ENCODE data around the gene SS18L1. TPM values are rescaled to one million over a fixed set of nuclear protein-coding genes. Genes with fewer than 3 reads are reported as not detected.

SS18L1 gene
- total and polyA plus RNA-seq, 2 experiments from 2014 or later = 6.5 to 32.6 TPM

DNA sequence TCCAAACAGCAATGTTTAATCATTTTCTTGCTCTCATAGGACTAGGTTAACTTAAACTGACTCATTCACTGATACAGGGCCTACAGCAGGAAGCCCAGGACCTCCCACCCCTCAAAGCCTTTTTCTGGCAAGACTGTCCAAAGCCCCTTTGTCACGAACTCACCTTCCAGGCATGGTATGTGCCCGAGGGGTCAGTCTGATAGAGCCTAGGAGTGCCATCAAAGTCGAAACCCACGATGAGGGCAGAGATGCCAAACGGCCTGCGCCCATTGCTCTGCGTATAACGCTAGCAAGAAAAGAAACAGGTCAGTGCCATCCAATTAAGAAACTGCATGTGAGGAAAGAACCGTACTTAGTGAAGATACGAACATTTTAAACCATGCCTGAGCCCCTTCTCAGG, 4.7 kb upstream of the SS18L1 start:
- H3K4me1 Mint-ChIP-seq = peaks cover 13% of the 10 kb centered on the region; the same call in 2 of the 3 replicates
- no peaks in the 10 kb centered on the region for H3K9me3 Mint-ChIP-seq
- no peaks in the 10 kb centered on the region; the same call in 1 of the 2 replicates for H3K4me1 ChIP-seq (ENCODE audit: insufficient read depth)
- DNase-seq (ENCODE audit: low spot score) = no peak
- peaks cover 42% of the 10 kb centered on the region for H3K79me2 ChIP-seq (replicated peaks; ENCODE audit: insufficient read depth)
- TF ChIP-seq, protein P1, sequence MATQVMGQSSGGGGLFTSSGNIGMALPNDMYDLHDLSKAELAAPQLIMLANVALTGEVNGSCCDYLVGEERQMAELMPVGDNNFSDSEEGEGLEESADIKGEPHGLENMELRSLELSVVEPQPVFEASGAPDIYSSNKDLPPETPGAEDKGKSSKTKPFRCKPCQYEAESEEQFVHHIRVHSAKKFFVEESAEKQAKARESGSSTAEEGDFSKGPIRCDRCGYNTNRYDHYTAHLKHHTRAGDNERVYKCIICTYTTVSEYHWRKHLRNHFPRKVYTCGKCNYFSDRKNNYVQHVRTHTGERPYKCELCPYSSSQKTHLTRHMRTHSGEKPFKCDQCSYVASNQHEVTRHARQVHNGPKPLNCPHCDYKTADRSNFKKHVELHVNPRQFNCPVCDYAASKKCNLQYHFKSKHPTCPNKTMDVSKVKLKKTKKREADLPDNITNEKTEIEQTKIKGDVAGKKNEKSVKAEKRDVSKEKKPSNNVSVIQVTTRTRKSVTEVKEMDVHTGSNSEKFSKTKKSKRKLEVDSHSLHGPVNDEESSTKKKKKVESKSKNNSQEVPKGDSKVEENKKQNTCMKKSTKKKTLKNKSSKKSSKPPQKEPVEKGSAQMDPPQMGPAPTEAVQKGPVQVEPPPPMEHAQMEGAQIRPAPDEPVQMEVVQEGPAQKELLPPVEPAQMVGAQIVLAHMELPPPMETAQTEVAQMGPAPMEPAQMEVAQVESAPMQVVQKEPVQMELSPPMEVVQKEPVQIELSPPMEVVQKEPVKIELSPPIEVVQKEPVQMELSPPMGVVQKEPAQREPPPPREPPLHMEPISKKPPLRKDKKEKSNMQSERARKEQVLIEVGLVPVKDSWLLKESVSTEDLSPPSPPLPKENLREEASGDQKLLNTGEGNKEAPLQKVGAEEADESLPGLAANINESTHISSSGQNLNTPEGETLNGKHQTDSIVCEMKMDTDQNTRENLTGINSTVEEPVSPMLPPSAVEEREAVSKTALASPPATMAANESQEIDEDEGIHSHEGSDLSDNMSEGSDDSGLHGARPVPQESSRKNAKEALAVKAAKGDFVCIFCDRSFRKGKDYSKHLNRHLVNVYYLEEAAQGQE (IDR thresholded peaks at IDR 0.05; ENCODE audit: unreplicated experiment) = no peak
- TF ChIP-seq JUNB (IDR thresholded peaks at IDR 0.05; ENCODE audit: unreplicated experiment) = no peak
- TF ChIP-seq NANOG (IDR thresholded peaks at IDR 0.05; ENCODE audit: borderline replicate concordance) = no peak
- no peak for TF ChIP-seq POLR2AphosphoS5 (IDR thresholded peaks at IDR 0.05; ENCODE audit: low read depth)
- TF ChIP-seq ZNF331 (CRISPR knock-in tag; IDR thresholded peaks at IDR 0.05; ENCODE audit: low read depth) = no peak
- TF ChIP-seq STAT1 (IDR thresholded peaks at IDR 0.05; ENCODE audit: unreplicated experiment) = no peak
- no peak for TF ChIP-seq CREB1 (CRISPR knock-in tag; IDR thresholded peaks at IDR 0.05; ENCODE audit: low read depth)
- no peak for TF ChIP-seq ZNF462 (CRISPR knock-in tag; IDR thresholded peaks at IDR 0.05)
- TF ChIP-seq EZH2phosphoT487 (IDR thresholded peaks at IDR 0.05; ENCODE audit: unreplicated experiment) = no peak
- no peak for TF ChIP-seq CTCF (conservative IDR thresholded peaks at IDR 0.05; ENCODE audit: low read depth in 2 of 2)
- TF ChIP-seq ZNF114 (CRISPR knock-in tag; IDR thresholded peaks at IDR 0.05) = no peak
- H3F3A ChIP-seq (replicated peaks; ENCODE audit: low read depth) = peaks cover 35% of the 10 kb centered on the region
- H3K27me3 Mint-ChIP-seq (ENCODE audit: insufficient read depth, low read depth, poor library complexity) = peaks cover 17% of the 10 kb centered on the region
- no peak overlapping the region for H3K27ac Mint-ChIP-seq
- no peak overlapping the region for H3K4me3 ChIP-seq
- no peak for ATAC-seq
- peaks cover 58% of the 10 kb centered on the region for H4K20me1 ChIP-seq (replicated peaks; ENCODE audit: insufficient read depth)
- peak overlapping the region; percentile 59; the same call in 1 of the 2 replicates for H3K27ac ChIP-seq (ENCODE audit: low read depth)
- H3K9me2 ChIP-seq (ENCODE audit: insufficient read depth) = no peaks in the 10 kb centered on the region
- H3K4me3 Mint-ChIP-seq = no peak overlapping the region; the same call in 2 of the 3 replicates
- H3K4me2 ChIP-seq = no peak overlapping the region
- H3K27me3 ChIP-seq (ENCODE audit: insufficient read depth) = no peaks in the 10 kb centered on the region
- peaks cover 55% of the 10 kb centered on the region for H3K36me3 ChIP-seq (ENCODE audit: insufficient read depth)
- H2AFZ ChIP-seq = no peak overlapping the region
- peaks cover 81% of the 10 kb centered on the region for H3K36me3 Mint-ChIP-seq (ENCODE audit: low read depth)
